Neuronal stem cell (in vitro differentiated cells): Measurements from ENCODE around the gene UNC13C.

ENCODE experiments used
- DNase-seq: peaks from one replicate; pipeline ENCODE4 v3.0.0-alpha.2; 2013; ENCODE audit warnings: low spot score
- H2AFZ ChIP-seq: one replicate; pipeline ENCODE4 v1.6.1; 2013; ENCODE audit warnings: mild to moderate bottlenecking, low read length, inconsistent platforms
- H2AK5ac ChIP-seq: 2 replicates; pipeline ENCODE4 v1.6.1; 2013; ENCODE audit warnings: low read depth, mild to moderate bottlenecking, inconsistent platforms, low read length, moderate library complexity, mixed read lengths
- H2BK120ac ChIP-seq: 2 replicates; pipeline ENCODE4 v1.6.1; 2013; ENCODE audit warnings: low read depth, mild to moderate bottlenecking, inconsistent platforms, low read length, moderate library complexity, mixed read lengths
- H2BK12ac ChIP-seq: one replicate; pipeline ENCODE4 v1.6.1; 2013; ENCODE audit warnings: low read length, inconsistent platforms
- H2BK15ac ChIP-seq: 2 replicates; pipeline ENCODE4 v1.6.1; 2013; ENCODE audit warnings: mild to moderate bottlenecking, low read length, inconsistent platforms, mixed read lengths
- H2BK5ac ChIP-seq: one replicate; pipeline ENCODE4 v1.6.1; 2013; ENCODE audit warnings: inconsistent platforms, mild to moderate bottlenecking, low read length, moderate library complexity
- H3K14ac ChIP-seq: one replicate; pipeline ENCODE4 v1.6.1; 2013; ENCODE audit warnings: low read length, inconsistent platforms
- H3K18ac ChIP-seq: 2 replicates; pipeline ENCODE4 v1.6.1; 2013; ENCODE audit warnings: low read length, inconsistent platforms
- H3K23ac ChIP-seq: 2 replicates; pipeline ENCODE4 v1.6.1; 2013; ENCODE audit warnings: low read depth, mild to moderate bottlenecking, mixed read lengths, low read length, inconsistent platforms; ENCODE audit not compliant: poor library complexity
- H3K27ac ChIP-seq: replicated peaks from 3 replicates; pipeline ENCODE4 v1.5.1; 2013; ENCODE audit warnings: low read length, inconsistent platforms
- H3K27me3 ChIP-seq, 3 experiments: 2 replicates each; pipeline ENCODE4 v1.6.1; 2013; ENCODE audit warnings: low read length in 3 of 3, mild to moderate bottlenecking in 2 of 3, inconsistent platforms in 1 of 3, low read depth in 1 of 3, mixed read lengths in 1 of 3, moderate library complexity in 1 of 3; ENCODE audit not compliant: control insufficient read depth in 3 of 3, insufficient read depth in 3 of 3
- H3K36me3 ChIP-seq, 2 donors: replicated peaks in 1 of 2; 2 replicates each; pipeline ENCODE4 v1.6.1; 2013; ENCODE audit warnings: low read length in 2 of 2; ENCODE audit not compliant: control insufficient read depth in 2 of 2, insufficient read depth in 2 of 2
- H3K4ac ChIP-seq: 2 replicates; pipeline ENCODE4 v1.6.1; 2013; ENCODE audit warnings: inconsistent platforms, mild to moderate bottlenecking, low read length, moderate library complexity
- H3K4me1 ChIP-seq, 2 donors: 1 replicate in 1 of 2; 2 replicates in 1 of 2; pipeline ENCODE4 v1.6.1; 2013; ENCODE audit warnings: low read length in 2 of 2, low read depth in 1 of 2; ENCODE audit not compliant: control insufficient read depth in 2 of 2, insufficient read depth in 1 of 2
- H3K4me2 ChIP-seq: one replicate; pipeline ENCODE4 v1.6.1; 2013; ENCODE audit warnings: mild to moderate bottlenecking, low read length, inconsistent platforms; ENCODE audit not compliant: insufficient read depth, poor library complexity, severe bottlenecking
- H3K4me3 ChIP-seq, 2 donors: 2 replicates each; pipeline ENCODE4 v1.5.1; 2013; ENCODE audit warnings: low read length in 2 of 2, mild to moderate bottlenecking in 2 of 2, inconsistent platforms in 1 of 2, moderate library complexity in 1 of 2
- H3K79me1 ChIP-seq: one replicate; pipeline ENCODE4 v1.6.1; 2013; ENCODE audit warnings: low read depth, mild to moderate bottlenecking, inconsistent platforms, low read length, moderate library complexity
- H3K9ac ChIP-seq: one replicate; pipeline ENCODE4 v1.6.1; 2013; ENCODE audit warnings: mild to moderate bottlenecking, low read depth, low read length, inconsistent platforms; ENCODE audit not compliant: poor library complexity
- H3K9me3 ChIP-seq, 2 donors: replicated peaks in 1 of 2; 2 replicates each; pipeline versions ENCODE3 to v1.6.1; 2013; ENCODE audit warnings: low read length in 2 of 2, mild to moderate bottlenecking in 2 of 2, inconsistent platforms in 1 of 2, low read depth in 1 of 2, mixed read lengths in 1 of 2, moderate library complexity in 1 of 2; ENCODE audit not compliant: control insufficient read depth in 2 of 2, insufficient read depth in 1 of 2
- H4K8ac ChIP-seq: one replicate; pipeline ENCODE4 v1.6.1; 2013; ENCODE audit warnings: low read depth, mild to moderate bottlenecking, inconsistent platforms, low read length, moderate library complexity
- H4K91ac ChIP-seq: one replicate; pipeline ENCODE4 v1.6.1; 2013; ENCODE audit warnings: low read length, low read depth, mild to moderate bottlenecking, inconsistent platforms; ENCODE audit not compliant: poor library complexity
- WGBS, 2 donors: extraction: QIAGEN DNeasy Blood & Tissue Kit; methylation state at CpG; one replicate each; pipeline ENCODE4 v1.1.7; 2013; ENCODE audit warnings: missing lambda C conversion rate in 2 of 2, mixed read lengths in 1 of 2; ENCODE audit not compliant: insufficient read length in 2 of 2, insufficient replicate concordance in 1 of 2; ENCODE audit errors: extremely low coverage in 2 of 2; 5-methylcytosine and 5-hydroxymethylcytosine counted together

Gene UNC13C

GRCh38 chr15:54575586-54575985 is 597.3 kb downstream of the UNC13C start:
- H2BK15ac ChIP-seq: no peak overlapping the region
- no peak overlapping the region for H4K8ac ChIP-seq
- no peak overlapping the region for H2AFZ ChIP-seq
- H3K4ac ChIP-seq: no peak overlapping the region
- H3K27me3 ChIP-seq: peaks cover 0 to 2% (median 0%) of the 10 kb centered on the region in 3 experiments
- H3K9ac ChIP-seq: no peak overlapping the region
- H3K36me3 ChIP-seq: no peaks in the 10 kb centered on the region
- DNase-seq: no peak
- WGBS, 2 donors: no CpG with 5 or more reads among the region's 1 CpG
- H3K14ac ChIP-seq: no peak overlapping the region
- H2BK5ac ChIP-seq: no peak overlapping the region
- no peak overlapping the region for H3K4me2 ChIP-seq
- no peak overlapping the region for H2AK5ac ChIP-seq
- H3K4me3 ChIP-seq: no peak overlapping the region
- no peak overlapping the region for H4K91ac ChIP-seq
- H2BK12ac ChIP-seq: no peak overlapping the region
- H3K18ac ChIP-seq: no peak overlapping the region
- no peak overlapping the region for H3K23ac ChIP-seq
- no peaks in the 10 kb centered on the region for H3K9me3 ChIP-seq
- H3K4me1 ChIP-seq: no peaks in the 10 kb centered on the region
- no peak overlapping the region for H2BK120ac ChIP-seq
- no peaks in the 10 kb centered on the region for H3K79me1 ChIP-seq
- no peak overlapping the region for H3K27ac ChIP-seq

- H3K23ac ChIP-seq: no peak overlapping the region
- no peak overlapping the region for H3K27ac ChIP-seq
- H3K79me1 ChIP-seq: no peaks in the 10 kb centered on the region
- no peak overlapping the region for H2BK12ac ChIP-seq
- H3K9ac ChIP-seq: no peak overlapping the region
- no peak overlapping the region for H3K4ac ChIP-seq
- no peak overlapping the region for H4K8ac ChIP-seq
- no peak for DNase-seq
- H2BK15ac ChIP-seq: no peak overlapping the region
- no peak overlapping the region for H2AK5ac ChIP-seq
- H3K4me2 ChIP-seq: no peak overlapping the region
- H3K4me3 ChIP-seq: no peak overlapping the region
- H3K4me1 ChIP-seq: no peaks in the 10 kb centered on the region
- H3K27me3 ChIP-seq: peaks cover 0 to 2% (median 0%) of the 10 kb centered on the region in 3 experiments
- H2BK5ac ChIP-seq: no peak overlapping the region
- no peak overlapping the region for H3K18ac ChIP-seq
- H2BK120ac ChIP-seq: no peak overlapping the region
- H3K36me3 ChIP-seq: no peaks in the 10 kb centered on the region
- H2AFZ ChIP-seq: no peak overlapping the region
- H3K9me3 ChIP-seq: no peaks in the 10 kb centered on the region
- H3K14ac ChIP-seq: no peak overlapping the region
- H4K91ac ChIP-seq: no peak overlapping the region
- WGBS, 2 donors: no CpG with 5 or more reads among the region's 4 CpGs
Measured at GRCh38 chr15:54576298-54576935, 598.2 kb downstream of the UNC13C start.

- Histone ChIP-seq H3K79me1 (no peaks in the 10 kb centered on the region), H3K9ac (no peak overlapping the region), H3K4me3 (no peak overlapping the region), H2AK5ac (no peak overlapping the region), H2AFZ (no peak overlapping the region), H3K4me1 (no peaks in the 10 kb centered on the region), H2BK120ac (no peak overlapping the region), H3K23ac (no peak overlapping the region), H3K4ac (no peak overlapping the region), H4K91ac (no peak overlapping the region), H3K14ac (no peak overlapping the region), H3K36me3 (no peaks in the 10 kb centered on the region), H3K27me3 (peaks cover 0 to 2% (median 0%) of the 10 kb centered on the region in 3 experiments), H3K9me3 (no peaks in the 10 kb centered on the region), H2BK5ac (no peak overlapping the region), H3K18ac (no peak overlapping the region), H3K4me2 (no peak overlapping the region), H2BK15ac (no peak overlapping the region), H2BK12ac (no peak overlapping the region), H4K8ac (no peak overlapping the region), H3K27ac (no peak overlapping the region)
- no CpG with 5 or more reads among the region's 4 CpGs for WGBS, 2 donors
- DNase-seq: no peak
Measured at GRCh38 chr15:54577476-54578250, 599.4 kb downstream of the UNC13C start.

- no CpG with 5 or more reads among the region's 6 CpGs for WGBS, 2 donors
Measured at GRCh38 chr15:54579855-54580254, 601.6 kb downstream of the UNC13C start.

More at GRCh38 chr15:54579855-54580254, 601.6 kb downstream of the UNC13C start:
- Histone ChIP-seq H3K23ac (no peak overlapping the region), H3K4me3 (no peak overlapping the region), H3K27me3 (peaks cover 0 to 2% (median 0%) of the 10 kb centered on the region in 3 experiments), H2BK5ac (no peak overlapping the region), H3K36me3 (no peaks in the 10 kb centered on the region), H2BK12ac (no peak overlapping the region), H4K91ac (no peak overlapping the region), H2AK5ac (no peak overlapping the region), H2BK15ac (no peak overlapping the region), H3K4me1 (no peaks in the 10 kb centered on the region), H3K27ac (no peak overlapping the region), H3K4ac (no peak overlapping the region), H3K9ac (no peak overlapping the region), H3K9me3 (no peaks in the 10 kb centered on the region), H3K14ac (no peak overlapping the region), H3K79me1 (no peaks in the 10 kb centered on the region), H4K8ac (no peak overlapping the region), H2AFZ (no peak overlapping the region), H3K4me2 (no peak overlapping the region), H2BK120ac (no peak overlapping the region), H3K18ac (no peak overlapping the region)
- no peak for DNase-seq
